NCI-H146 treated with DMSO at 0.1 percent for 48 hours (cell line): ENCODE data around the gene DDX41.

Source experiments
- DNase-seq: peaks from one replicate; lab custom pipeline; 2025; ENCODE audit not compliant: unreplicated experiment; lab: John Stamatoyannopoulos, UW

The DDX41 gene

DNA sequence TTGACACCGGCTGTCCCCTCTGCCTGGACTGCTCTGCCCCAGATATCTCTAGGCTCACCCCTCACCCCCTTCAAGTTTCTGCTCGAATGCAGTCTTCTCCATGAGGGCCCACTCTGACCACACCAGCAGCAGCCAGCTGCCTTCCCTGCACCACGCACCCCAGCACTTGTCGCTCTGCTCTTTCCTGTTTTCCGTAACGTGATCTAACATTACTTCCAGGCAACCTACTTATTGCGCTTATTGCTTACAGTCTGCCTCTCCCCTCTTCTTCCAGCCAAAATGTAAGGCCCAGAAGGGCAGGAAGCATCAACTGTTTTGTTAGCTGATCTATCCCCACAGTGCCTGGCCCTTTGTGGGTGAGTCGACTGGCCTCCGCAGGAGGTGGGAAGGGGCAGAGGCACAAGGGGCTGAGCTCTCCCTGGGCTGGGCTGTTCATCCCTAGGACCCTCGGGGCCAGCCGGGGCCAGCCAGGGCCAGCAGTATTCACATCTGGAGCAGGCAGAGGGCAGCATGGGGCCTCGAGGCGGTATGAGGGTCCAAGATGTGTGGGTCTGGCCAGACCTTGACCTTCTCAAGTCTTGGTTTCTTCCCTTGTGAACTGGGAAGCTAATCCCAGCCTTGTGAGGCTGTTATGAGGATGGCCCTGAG is 31.7 kb downstream of the DDX41 start:
- DNase-seq, result no peak

DNA sequence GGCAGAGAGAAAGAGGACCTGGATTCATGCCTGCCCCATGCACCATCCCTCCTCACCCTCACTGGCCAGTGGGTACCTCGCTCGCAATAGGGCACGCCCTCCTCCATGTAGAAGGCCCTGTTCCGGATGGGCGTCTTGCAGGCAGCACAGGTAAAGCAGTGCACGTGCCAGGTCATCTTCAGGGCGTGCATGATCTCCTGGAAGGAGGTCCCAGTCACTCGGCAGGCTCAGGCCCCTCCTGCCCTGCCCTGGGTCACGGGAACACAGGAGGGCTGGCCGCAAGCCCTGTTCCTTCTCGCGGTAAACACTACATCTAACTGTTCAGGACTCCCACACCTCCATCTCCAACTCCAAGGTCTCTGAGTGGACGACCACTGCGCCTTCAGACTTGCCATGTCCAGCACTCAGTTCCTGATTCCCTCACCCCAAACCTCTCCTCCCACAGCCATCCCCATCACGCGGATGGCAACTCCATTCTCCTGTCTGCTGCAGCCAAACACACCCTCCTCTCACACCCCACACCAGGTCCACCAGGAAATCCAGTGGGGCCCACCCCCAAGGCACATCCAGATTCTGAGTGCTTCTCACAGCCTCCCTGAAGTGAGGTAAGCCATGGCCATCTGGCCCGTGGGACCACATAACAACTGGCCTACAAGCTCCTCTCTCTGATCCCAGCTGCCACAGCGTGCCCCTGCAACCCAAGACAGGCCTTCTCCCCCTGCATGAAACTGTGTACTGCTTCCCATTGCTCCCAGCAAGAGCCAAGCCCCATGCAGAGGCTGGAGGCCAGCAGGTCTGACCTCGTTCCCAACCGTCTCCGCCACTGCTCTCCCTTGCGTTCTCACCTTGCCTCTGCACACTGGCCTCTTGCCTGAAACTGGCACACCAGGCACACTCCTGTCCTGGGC is 32.5 kb downstream of the DDX41 start:
- no peak for DNase-seq

DNA sequence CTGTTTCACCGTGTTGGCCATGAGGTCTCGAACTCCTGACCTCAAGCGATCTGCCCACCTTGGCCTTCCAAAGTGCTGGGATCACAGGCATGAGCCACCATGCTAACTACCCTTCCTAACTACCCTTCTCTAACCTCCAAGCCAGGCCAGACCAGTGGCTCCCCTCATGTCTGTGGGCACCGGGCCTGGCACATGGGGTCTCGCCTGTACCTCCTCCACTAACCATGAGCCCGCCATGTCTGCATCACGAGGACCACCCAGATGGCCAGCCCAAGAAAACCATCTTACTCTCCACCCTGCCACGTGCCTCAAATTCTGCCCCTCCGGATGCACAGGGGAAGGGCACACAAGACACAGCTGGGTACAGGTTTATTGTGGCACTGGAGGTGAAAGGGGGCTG is 33.7 kb downstream of the DDX41 start:
- DNase-seq, result no peak

DNA sequence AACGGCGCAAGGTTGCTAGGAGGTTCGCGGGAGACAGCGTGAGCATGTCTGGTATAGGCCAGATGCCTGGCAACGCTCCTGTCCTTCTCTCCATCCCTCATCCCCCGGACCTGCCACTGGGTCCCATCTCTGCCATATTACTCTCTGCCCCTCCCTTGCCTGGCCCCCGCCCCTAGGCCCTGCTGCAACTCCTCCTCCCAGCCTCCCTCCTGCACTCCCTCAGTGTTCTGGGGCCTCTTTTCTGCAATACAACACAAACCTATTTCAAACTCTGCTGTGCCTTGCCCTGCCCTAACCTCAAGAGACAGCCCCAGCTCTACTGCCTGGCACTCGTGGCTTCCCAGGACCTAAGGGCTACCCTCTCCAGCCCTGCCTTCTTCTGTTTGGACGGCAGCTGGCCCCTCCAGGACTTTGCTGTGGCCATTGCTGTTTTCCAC is 34.4 kb downstream of the DDX41 start:
- DNase-seq, result no peak

DNA sequence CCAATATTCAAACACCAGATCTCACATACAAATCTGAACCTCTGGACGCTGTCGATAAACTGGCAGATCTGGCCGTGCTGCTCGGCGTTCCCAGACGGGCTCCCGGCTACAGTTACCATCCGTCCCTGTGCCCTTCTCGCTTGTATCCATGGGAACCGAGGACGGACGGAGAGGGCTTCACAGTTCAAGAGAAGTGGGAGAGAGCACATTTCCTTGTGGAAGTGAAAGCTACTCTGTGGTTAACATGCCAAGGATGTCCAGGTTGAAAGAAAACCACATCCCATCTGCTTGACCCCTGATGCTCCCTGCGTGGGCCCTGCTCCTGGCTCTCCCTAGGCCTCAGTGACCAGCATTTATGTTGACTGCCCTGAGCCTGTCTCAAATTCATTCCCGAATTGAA is 37.0 kb downstream of the DDX41 start:
- no peak for DNase-seq

DNA sequence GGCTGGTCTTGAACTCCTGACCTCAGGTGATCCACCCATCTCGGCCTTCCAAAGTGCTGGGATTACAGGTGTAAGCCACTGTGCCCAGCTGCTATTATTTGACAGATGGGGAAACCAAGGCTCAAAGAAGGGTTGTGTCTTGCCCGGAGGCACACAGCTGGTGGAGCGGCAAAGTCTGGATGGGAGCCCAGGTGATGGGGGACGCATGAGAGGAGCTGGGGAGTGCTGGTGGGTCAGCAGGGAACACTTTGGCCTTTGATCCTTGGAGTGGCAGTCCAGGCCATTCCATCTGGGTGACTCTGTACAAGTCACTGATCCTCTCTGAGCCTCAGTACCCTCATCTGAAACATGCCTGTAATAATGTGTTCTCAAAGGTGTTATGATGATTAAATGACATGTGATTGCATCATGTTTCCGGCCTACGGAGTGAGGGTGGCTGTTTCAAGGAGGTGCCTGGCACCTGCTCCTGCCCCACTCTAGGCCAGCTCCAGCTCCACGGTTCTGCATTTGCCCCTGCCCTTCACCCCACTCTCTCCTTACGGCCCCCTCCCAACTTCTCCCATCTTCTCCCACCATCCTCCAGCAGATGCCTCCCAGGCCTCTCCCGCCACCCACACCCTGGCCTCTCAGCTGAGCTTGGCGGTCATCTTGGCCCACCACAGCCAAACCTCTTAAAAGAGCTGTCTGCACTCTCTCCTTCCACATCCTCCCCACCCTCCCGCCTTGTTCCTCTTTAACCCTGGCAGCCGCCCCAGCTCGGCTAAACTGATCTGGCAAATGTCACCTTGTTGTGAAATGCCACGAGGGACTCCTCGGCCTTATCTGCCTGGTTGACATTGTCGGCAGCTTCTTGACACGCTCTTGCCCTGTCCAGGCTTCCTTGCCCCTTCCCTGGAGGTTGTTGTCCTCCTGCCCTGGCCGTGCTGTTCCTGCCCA is 37.8 kb downstream of the DDX41 start:
- no peak for DNase-seq

DNA sequence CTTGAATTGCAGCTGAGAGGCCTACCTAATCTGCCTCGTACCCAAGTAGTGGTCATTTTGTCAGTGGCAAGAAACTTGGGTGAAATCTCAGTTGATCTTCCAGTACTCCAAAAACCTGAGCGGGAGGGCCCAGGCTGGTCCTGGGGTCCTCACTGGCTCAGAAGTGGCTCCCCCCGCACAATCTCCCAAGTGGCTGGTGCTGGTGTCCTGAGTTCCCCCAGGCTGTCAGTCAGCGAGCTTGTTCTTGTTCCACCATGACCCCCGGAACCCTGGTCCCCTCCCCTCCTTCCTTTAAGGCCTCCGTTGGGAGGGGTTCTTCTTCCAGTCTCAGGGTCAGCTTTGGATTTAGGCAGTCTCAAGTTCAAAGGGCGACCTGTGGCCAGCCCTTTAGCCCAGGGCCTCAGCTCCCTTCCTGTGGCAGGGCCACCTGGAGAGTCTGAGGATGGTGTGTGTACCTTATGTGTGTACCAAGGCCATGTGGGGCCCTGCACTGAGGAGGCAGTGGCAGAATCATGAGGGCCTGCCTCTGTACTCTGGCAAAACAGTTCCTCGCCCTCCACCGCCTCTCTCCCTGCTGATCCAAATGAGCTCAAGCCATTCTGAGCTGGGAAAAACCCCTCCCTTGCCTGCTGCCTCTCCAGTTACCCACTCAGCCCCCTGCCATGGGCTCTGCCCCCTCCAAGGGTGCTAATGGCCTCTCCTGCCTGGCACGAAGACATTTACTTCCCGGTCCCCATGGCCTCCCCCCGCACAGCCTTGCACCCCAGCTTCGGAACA is 38.9 kb downstream of the DDX41 start:
- no peak for DNase-seq

DNA sequence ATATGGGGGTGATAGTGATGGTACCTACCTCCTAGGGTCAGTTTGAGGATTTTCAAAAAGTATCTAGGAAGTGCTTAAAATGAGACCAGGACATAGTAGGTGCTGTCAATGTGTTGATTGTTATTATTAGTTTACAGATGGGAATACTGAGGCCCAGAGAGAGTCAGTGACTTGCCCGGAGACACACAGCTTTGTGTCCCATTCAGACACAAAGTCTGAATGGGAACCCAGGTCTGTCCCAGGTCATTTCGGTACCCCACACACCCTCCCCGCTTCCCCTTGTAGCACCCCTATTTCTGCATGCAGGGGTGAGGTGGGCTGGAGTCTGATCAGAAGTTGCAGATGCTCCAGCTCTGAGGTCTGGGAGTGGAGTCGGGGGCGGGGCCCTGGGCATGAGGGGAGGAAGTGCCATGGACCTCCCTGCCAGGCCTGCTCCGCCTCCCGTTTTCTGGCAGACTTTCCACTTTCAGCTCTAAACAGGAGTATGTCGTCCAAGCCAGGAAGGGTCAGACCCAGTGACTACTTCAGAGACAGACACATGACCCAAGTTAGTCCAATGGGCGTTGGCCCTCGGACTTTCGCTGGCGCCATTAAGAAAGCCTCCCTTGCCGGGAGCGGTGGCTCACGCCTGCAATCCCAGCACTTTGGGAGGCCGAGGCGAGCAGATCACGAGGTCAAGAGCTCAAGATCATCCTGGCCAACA is 40.1 kb downstream of the DDX41 start:
- no peak for DNase-seq

DNA sequence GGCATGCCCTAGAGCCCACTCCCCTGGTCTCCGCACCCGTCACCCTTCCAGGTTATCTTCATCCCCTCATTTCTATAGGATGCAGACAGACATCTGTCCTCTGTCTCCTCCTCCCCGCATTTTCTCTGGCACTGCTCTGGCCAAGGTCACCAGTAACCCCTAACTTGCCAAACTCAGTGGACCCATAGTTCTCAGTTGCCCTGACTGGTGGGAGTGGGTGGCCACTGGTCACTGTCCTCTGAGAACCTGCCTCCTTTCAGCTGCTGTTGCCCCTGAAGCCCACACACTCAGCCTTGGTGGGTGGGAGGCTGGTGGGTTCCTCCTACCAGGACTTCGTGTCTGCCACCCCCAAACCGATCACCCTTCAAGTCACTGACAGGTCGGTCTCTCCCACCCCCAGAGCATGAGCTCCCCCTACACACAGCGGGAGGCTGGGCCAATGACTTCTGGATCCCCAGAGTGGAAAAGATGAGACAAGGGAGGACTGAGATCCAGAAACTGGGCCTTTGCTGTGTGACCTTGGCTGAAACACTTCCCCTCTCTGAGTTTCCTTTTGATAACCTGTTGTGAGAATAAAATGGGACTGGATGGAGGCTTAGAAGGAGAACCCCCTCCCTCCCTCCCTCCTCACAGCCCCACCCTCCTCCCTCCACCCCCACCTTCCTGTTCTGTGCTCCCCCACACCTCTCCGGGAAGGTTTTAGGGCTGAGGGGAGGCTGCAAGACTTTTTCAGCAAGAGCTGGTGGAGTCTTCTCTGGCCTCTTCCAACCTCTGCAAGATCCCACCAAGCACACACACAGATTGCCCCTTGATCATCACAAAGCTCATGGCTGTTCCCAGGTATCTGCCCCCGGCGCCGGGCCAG is 41.0 kb downstream of the DDX41 start:
- no peak for DNase-seq

DNA sequence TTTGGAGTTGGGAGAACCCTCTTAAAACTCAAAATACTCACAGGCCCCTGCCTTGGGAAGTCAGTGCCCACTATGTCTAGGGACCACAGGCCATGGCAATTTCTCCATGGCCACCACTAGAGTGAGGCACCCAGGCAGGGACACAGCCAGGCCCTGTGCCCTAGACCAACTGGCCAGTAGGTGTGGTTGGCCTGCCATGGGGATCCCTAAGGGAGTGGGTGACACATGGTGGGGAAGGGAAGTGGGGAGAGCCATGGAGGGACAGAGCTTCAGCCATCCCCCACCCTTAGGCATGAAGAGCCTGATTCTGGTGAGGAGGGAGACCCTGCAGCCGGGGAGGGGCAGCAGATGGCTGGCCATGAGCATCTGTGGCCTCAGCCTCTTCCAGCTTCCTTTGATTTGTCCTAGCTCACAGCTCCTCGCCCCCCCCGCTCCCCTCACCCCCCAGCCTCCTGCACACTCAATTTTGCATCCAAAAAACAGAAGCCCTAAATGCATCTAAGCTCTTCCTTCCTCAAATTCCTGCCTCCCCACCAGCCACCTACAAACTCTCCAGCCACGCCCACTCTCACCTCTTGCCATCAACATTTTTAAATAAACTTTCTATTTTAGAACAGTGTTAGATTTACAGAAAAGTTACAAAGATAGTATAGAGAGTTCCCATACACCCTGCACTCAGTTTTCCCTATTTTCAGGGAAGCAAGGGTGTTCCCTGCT is 41.8 kb downstream of the DDX41 start:
- no peak for DNase-seq

DNA sequence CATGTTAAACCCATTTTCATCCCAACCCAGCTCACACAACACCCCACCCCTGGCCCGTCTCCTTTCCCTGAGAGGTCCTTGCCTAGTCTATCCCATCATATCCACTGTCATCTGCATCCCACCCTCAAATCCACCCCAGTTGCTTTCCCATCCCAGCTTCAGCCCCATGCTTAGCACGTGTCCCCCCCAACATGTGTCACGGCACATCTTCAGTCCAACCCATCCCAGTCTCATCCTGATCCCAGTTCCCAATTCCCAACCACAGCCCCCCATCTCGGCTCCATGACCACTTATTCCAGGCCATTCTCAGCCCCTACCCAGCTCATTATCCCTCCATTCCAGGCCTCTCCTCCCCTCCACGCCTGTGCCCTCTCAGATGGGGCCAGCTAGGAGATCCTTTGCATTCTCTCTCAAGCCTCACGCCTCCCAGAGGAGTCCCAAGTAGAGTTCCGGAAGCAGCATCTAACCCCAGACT is 42.7 kb downstream of the DDX41 start:
- no peak for DNase-seq

DNA sequence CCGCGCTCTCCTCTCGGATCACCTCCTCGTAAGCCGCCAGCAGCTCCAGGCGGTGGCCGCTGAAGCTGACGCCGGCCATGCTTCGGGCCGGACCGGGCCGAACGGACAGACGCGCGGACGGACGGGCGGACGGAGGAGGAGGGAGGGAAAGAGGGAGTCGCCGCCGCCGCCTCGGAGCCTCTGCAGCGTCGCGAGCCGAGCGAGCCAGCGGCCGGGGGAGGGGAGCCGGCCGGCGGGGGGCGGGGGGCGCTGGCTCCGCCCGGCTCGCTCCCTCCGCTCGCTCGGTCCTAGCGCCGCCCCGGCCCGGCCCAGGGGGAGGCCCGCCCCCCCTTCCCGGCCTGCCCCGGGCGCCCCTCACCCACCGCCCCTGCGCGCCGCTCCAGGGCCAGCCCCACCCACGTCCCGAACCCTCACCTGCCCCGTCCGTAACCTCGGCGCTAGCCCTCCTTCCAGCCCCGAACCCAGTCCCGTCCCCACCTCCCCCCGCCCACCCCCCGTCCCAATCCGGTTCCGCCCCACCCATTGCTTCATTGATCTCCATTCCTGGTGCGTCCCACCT is 43.2 kb downstream of the DDX41 start, which contains the start of gene DBN1:
TSS of gene DBN1 (minus strand) at position 192 of the 559 bp plus-strand sequence. CDS start at position 79, 113 bp downstream.
- no peak for DNase-seq

DNA sequence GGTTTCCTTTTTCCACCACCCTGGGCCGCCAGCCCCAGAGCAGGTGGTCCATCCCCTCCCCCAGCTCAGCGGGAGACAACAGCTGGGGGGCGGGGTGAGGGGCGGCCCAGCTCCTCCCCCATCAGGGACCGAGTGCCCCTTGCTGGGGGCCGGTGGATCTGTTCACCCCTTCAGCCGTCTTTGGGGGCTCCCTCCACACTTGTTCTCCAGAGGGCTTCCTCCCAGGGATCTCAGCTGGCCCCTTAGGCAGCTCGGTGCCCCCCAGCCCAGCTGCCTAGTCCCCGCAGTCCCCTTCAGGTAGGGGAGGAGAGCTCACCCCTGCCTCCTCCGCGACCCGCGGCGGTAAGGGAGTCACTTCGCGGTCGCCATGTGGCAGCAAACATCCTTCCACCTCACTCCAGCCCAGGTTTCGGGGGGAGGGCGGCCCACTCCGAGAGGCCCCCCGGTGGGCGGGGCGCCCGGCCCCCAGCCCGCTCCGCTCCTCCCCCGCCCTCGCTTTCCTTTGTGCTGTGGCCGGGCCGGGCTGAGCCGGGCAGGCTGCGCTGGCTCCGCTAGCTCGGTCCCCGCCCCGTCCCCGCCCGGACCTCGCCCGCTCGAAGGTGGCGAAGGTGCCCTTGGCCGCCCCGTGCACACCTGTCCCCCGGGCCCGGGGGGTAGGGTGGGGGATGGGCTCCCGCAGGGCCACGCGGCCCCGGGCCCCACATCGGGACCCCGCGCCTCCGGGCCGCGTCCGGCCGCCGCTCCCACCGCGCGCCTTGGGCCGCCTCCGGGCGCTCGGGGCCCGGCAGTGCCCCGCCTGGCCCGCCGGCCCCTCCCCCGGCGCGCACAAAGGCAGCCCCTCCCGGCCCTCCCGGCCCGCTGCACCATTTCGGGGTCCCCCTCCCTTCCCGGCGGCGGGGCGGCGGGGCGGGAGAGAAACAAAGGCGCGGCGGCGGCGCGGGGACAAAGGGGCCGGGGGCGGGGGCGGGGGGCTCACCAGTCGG is 44.0 kb downstream of the DDX41 start:
- peak; percentile 12 for DNase-seq

DNA sequence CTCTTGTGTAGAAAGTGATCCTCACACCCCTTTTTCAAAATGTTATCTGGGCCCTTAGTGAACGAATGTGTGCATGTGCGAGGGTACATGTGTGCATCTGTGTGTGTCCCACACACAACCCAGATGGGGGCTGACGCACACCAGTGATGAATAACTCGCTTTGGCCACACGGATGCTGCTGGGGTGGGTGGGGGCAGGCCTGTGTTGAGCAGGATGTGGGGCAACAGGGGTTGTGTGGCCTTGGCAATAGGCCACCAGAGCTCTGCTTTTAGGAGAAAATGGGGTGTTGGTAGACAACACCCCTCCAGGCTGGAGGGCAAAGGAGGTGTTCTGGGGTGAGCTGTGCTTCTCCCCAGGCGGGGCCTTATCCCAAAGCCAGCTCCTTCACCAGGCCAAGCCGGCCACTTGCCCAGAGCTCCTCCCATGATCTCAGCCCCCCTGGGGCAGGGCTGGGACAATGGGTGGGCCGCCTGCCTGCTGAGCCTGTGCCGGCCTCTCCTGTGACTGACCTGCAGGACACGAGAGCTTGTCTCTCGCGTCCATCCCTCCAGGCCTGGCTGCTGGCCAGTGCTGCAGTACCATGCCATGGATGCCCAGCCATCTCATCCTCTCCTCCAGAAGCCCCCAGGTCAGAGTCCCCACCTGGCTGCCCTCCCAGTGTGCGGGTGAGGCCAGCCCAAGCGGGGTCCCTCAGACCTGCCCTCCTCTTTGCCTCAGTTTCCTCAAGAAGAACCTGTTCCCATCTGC is 45.0 kb downstream of the DDX41 start:
- DNase-seq, result peak; percentile 8

DNA sequence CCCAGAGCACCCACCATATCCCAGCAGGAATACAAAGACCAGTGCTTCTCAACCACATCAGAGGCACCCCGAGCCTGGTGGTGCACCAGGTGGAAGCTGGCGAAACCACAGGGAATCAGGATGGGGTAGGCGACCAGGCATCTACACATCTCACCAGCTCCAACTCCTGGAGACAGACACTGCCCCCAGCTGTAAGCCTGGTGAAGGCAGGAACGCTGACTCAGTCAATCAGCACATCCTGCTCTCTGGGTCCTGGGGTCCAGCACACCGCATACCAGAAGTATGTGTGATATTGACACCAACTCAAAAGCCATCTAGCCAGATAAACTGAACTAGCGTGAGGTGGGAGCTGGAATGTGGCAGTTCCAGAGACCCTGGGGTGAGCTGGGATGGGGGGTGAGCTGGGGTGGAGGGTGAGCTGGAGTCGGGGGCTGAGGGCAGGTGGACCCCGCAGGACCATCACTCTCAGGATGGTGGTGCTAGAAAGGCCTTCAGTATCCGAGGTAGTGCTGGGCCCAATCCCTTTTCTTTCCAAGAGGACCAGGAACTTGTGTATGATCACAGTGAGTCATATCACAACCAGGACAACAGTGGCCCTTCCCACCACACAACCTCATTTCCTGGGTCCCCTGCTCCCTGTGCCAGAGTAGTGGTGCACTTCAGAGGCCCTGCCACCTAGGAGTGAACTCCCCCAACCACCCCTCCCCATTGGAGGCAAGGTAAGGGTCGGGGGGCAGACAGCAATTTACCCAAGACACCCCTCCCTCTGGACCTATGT is 45.8 kb downstream of the DDX41 start:
- DNase-seq, result no peak
